HEK293 (cell line): ENCODE data around the gene PCDHGB2.

Source experiments
- BCL11A ChIP-seq: fragments of 450-650 bp; formaldehyde crosslinking; IDR thresholded peaks from 2 replicates; pipeline ENCODE4 v1.5.1; 2016; ENCODE audit warnings: low read depth, missing biosample characterization, missing genetic modification characterization
- CTCF ChIP-seq: fragments of 450-650 bp; formaldehyde crosslinking; IDR thresholded peaks from 2 replicates; pipeline ENCODE4 v1.5.1; 2016; ENCODE audit warnings: missing biosample characterization, missing genetic modification characterization
- EGR2 ChIP-seq: fragments of 450-650 bp; formaldehyde crosslinking; IDR thresholded peaks from 2 replicates; pipeline ENCODE4 v1.5.1; 2016; ENCODE audit warnings: low read depth, missing biosample characterization, missing genetic modification characterization
- MZF1 ChIP-seq: fragments of 450-650 bp; formaldehyde crosslinking; IDR thresholded peaks from 2 replicates; pipeline ENCODE4 v1.5.1; 2017; ENCODE audit warnings: missing biosample characterization, missing genetic modification characterization, borderline replicate concordance
- YY1 ChIP-seq: fragments of 450-650 bp; formaldehyde crosslinking; IDR thresholded peaks from 2 replicates; pipeline ENCODE4 v1.5.1; 2018; ENCODE audit warnings: missing biosample characterization, missing genetic modification characterization
- ZBTB21 ChIP-seq: fragments of 450-650 bp; formaldehyde crosslinking; IDR thresholded peaks from 2 replicates; pipeline ENCODE4 v1.5.1; 2017; ENCODE audit warnings: missing biosample characterization, missing genetic modification characterization
- ZBTB26 ChIP-seq: fragments of 450-650 bp; formaldehyde crosslinking; optimal IDR thresholded peaks from 2 replicates; pipeline ENCODE3; 2016; ENCODE audit warnings: missing biosample characterization, mild to moderate bottlenecking, missing genetic modification characterization
- ZBTB8A ChIP-seq: fragments of 450-650 bp; formaldehyde crosslinking; IDR thresholded peaks from 2 replicates; pipeline ENCODE4 v1.5.1; 2016; ENCODE audit warnings: missing biosample characterization, missing genetic modification characterization
- ZIC2 ChIP-seq: fragments of 450-650 bp; formaldehyde crosslinking; IDR thresholded peaks from 2 replicates; pipeline ENCODE4 v1.5.1; 2016; ENCODE audit warnings: missing biosample characterization, missing genetic modification characterization
- ZNF24 ChIP-seq: fragments of 450-650 bp; formaldehyde crosslinking; IDR thresholded peaks from 2 replicates; pipeline ENCODE4 v1.5.1; 2016; ENCODE audit warnings: missing biosample characterization, missing genetic modification characterization
- ZNF302 ChIP-seq: fragments of 450-650 bp; formaldehyde crosslinking; IDR thresholded peaks from 2 replicates; pipeline ENCODE4 v1.5.1; 2016; ENCODE audit warnings: missing biosample characterization, missing genetic modification characterization, low read depth
- ZNF324 ChIP-seq: fragments of 450-650 bp; formaldehyde crosslinking; IDR thresholded peaks from 2 replicates; pipeline ENCODE4 v1.5.1; 2016; ENCODE audit warnings: missing biosample characterization, missing genetic modification characterization
- ZNF544 ChIP-seq: fragments of 450-650 bp; formaldehyde crosslinking; IDR thresholded peaks from 2 replicates; pipeline ENCODE4 v1.5.0; 2017; ENCODE audit warnings: missing biosample characterization, missing genetic modification characterization
- ZNF549 ChIP-seq: fragments of 450-650 bp; IDR thresholded peaks from 2 replicates; pipeline ENCODE4 v1.5.1; 2018; ENCODE audit warnings: missing biosample characterization, missing genetic modification characterization, mild to moderate bottlenecking, inconsistent platforms, moderate library complexity
- ZNF561 ChIP-seq: fragments of 450-650 bp; IDR thresholded peaks from 2 replicates; pipeline ENCODE4 v1.5.1; 2018; ENCODE audit warnings: missing biosample characterization, missing genetic modification characterization, borderline replicate concordance
- ZNF624 ChIP-seq: fragments of 450-650 bp; formaldehyde crosslinking; IDR thresholded peaks from 2 replicates; pipeline ENCODE4 v1.5.1; 2017; ENCODE audit warnings: missing biosample characterization, missing genetic modification characterization
- ZNF626 ChIP-seq: fragments of 450-650 bp; sonication (Bioruptor Pico); formaldehyde crosslinking; IDR thresholded peaks from 2 replicates; pipeline ENCODE4 v1.5.1; 2018; ENCODE audit warnings: missing biosample characterization, missing genetic modification characterization, inconsistent platforms
- ZNF629 ChIP-seq: fragments of 450-650 bp; formaldehyde crosslinking; IDR thresholded peaks from 2 replicates; pipeline ENCODE4 v1.5.1; 2017; ENCODE audit warnings: missing biosample characterization, missing genetic modification characterization
- ZNF776 ChIP-seq: fragments of 450-650 bp; formaldehyde crosslinking; IDR thresholded peaks from 2 replicates; pipeline ENCODE4 v1.5.0; 2017; ENCODE audit warnings: missing biosample characterization, missing genetic modification characterization, borderline replicate concordance
- ZNF777 ChIP-seq: fragments of 450-650 bp; formaldehyde crosslinking; IDR thresholded peaks from 2 replicates; pipeline ENCODE4 v1.5.1; 2017; ENCODE audit warnings: missing biosample characterization, missing genetic modification characterization, borderline replicate concordance
- ZNF785 ChIP-seq: fragments of 450-650 bp; formaldehyde crosslinking; IDR thresholded peaks from 2 replicates; pipeline ENCODE4 v1.5.1; 2016; ENCODE audit warnings: missing biosample characterization, missing genetic modification characterization
- ZNF830 ChIP-seq: fragments of 450-650 bp; IDR thresholded peaks from 2 replicates; pipeline ENCODE4 v1.5.0; 2018; ENCODE audit warnings: missing biosample characterization, missing genetic modification characterization, low read depth, mild to moderate bottlenecking, moderate library complexity
- TF ChIP-seq, protein P1 (sequence below): fragments of 450-650 bp; formaldehyde crosslinking; IDR thresholded peaks from 2 replicates; pipeline ENCODE4 v1.5.1; 2016; ENCODE audit warnings: missing biosample characterization, missing genetic modification characterization
- TF ChIP-seq, protein P2 (sequence below): fragments of 450-650 bp; formaldehyde crosslinking; IDR thresholded peaks from 2 replicates; pipeline ENCODE4 v1.5.1; 2016; ENCODE audit warnings: missing biosample characterization, missing genetic modification characterization, borderline replicate concordance
- TF ChIP-seq, protein P3 (sequence below): fragments of 450-650 bp; formaldehyde crosslinking; IDR thresholded peaks from 2 replicates; pipeline ENCODE4 v1.5.1; 2016; ENCODE audit warnings: missing biosample characterization, missing genetic modification characterization
- TF ChIP-seq, protein P4 (sequence below): fragments of 450-650 bp; formaldehyde crosslinking; IDR thresholded peaks from 2 replicates; pipeline ENCODE4 v1.5.1; 2016; ENCODE audit warnings: missing biosample characterization, missing genetic modification characterization

The PCDHGB2 gene

GRCh38 chr5:141320225-141321169, 39.3 kb upstream of the PCDHGB2 start, which contains the start of gene TAF7 (continued):
- TF ChIP-seq ZBTB26 (tag by site-specific recombination), result peak; percentile 27
- TF ChIP-seq ZBTB8A (tag by site-specific recombination), result no peak; the same call in 1 of the 2 replicates
- TF ChIP-seq, protein P1, sequence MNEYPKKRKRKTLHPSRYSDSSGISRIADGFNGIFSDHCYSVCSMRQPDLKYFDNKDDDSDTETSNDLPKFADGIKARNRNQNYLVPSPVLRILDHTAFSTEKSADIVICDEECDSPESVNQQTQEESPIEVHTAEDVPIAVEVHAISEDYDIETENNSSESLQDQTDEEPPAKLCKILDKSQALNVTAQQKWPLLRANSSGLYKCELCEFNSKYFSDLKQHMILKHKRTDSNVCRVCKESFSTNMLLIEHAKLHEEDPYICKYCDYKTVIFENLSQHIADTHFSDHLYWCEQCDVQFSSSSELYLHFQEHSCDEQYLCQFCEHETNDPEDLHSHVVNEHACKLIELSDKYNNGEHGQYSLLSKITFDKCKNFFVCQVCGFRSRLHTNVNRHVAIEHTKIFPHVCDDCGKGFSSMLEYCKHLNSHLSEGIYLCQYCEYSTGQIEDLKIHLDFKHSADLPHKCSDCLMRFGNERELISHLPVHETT (tag by site-specific recombination), result 0 out of 2 replicates have a peak, but pooled peaks have one; percentile 38
- no peak for TF ChIP-seq ZNF830 (tag by site-specific recombination)
- no peak for TF ChIP-seq ZNF302 (tag by site-specific recombination)
- TF ChIP-seq ZNF776 (tag by site-specific recombination), result no peak
- peak; percentile 61 for TF ChIP-seq ZNF629 (tag by site-specific recombination)
- no peak; the same call in 1 of the 2 replicates for TF ChIP-seq ZNF24
- peak; percentile 43; the same call in 1 of the 2 replicates for TF ChIP-seq ZNF561 (tag by site-specific recombination)
- TF ChIP-seq YY1, result peak; percentile 91
- TF ChIP-seq MZF1 (tag by site-specific recombination), result no peak
- TF ChIP-seq, protein P2, sequence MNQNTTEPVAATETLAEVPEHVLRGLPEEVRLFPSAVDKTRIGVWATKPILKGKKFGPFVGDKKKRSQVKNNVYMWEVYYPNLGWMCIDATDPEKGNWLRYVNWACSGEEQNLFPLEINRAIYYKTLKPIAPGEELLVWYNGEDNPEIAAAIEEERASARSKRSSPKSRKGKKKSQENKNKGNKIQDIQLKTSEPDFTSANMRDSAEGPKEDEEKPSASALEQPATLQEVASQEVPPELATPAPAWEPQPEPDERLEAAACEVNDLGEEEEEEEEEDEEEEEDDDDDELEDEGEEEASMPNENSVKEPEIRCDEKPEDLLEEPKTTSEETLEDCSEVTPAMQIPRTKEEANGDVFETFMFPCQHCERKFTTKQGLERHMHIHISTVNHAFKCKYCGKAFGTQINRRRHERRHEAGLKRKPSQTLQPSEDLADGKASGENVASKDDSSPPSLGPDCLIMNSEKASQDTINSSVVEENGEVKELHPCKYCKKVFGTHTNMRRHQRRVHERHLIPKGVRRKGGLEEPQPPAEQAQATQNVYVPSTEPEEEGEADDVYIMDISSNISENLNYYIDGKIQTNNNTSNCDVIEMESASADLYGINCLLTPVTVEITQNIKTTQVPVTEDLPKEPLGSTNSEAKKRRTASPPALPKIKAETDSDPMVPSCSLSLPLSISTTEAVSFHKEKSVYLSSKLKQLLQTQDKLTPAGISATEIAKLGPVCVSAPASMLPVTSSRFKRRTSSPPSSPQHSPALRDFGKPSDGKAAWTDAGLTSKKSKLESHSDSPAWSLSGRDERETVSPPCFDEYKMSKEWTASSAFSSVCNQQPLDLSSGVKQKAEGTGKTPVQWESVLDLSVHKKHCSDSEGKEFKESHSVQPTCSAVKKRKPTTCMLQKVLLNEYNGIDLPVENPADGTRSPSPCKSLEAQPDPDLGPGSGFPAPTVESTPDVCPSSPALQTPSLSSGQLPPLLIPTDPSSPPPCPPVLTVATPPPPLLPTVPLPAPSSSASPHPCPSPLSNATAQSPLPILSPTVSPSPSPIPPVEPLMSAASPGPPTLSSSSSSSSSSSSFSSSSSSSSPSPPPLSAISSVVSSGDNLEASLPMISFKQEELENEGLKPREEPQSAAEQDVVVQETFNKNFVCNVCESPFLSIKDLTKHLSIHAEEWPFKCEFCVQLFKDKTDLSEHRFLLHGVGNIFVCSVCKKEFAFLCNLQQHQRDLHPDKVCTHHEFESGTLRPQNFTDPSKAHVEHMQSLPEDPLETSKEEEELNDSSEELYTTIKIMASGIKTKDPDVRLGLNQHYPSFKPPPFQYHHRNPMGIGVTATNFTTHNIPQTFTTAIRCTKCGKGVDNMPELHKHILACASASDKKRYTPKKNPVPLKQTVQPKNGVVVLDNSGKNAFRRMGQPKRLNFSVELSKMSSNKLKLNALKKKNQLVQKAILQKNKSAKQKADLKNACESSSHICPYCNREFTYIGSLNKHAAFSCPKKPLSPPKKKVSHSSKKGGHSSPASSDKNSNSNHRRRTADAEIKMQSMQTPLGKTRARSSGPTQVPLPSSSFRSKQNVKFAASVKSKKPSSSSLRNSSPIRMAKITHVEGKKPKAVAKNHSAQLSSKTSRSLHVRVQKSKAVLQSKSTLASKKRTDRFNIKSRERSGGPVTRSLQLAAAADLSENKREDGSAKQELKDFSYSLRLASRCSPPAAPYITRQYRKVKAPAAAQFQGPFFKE (tag by site-specific recombination), result no peak
- no peak for TF ChIP-seq ZNF549 (tag by site-specific recombination)
- no peak for TF ChIP-seq ZNF785 (tag by site-specific recombination)
- no peak for TF ChIP-seq ZNF544 (tag by site-specific recombination)
- peak; percentile 27; the same call in 1 of the 2 replicates for TF ChIP-seq ZIC2 (tag by site-specific recombination)
- TF ChIP-seq EGR2 (tag by site-specific recombination), result no peak
- TF ChIP-seq, protein P3, sequence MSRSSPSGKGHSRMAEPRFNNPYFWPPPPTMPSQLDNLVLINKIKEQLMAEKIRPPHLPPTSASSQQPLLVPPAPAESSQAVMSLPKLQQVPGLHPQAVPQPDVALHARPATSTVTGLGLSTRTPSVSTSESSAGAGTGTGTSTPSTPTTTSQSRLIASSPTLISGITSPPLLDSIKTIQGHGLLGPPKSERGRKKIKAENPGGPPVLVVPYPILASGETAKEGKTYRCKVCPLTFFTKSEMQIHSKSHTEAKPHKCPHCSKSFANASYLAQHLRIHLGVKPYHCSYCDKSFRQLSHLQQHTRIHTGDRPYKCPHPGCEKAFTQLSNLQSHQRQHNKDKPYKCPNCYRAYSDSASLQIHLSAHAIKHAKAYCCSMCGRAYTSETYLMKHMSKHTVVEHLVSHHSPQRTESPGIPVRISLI (tag by site-specific recombination), result no peak
- no peak for TF ChIP-seq ZNF777
- TF ChIP-seq ZNF626 (tag by site-specific recombination), result no peak; the same call in 1 of the 2 replicates
- TF ChIP-seq ZNF624, result no peak
- peak; percentile 77 for TF ChIP-seq CTCF (tag by site-specific recombination)
- no peak for TF ChIP-seq BCL11A
- TF ChIP-seq ZBTB21 (tag by site-specific recombination), result 0 out of 2 replicates have a peak, but pooled peaks have one; percentile 8
- TF ChIP-seq, protein P4, sequence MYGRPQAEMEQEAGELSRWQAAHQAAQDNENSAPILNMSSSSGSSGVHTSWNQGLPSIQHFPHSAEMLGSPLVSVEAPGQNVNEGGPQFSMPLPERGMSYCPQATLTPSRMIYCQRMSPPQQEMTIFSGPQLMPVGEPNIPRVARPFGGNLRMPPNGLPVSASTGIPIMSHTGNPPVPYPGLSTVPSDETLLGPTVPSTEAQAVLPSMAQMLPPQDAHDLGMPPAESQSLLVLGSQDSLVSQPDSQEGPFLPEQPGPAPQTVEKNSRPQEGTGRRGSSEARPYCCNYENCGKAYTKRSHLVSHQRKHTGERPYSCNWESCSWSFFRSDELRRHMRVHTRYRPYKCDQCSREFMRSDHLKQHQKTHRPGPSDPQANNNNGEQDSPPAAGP (tag by site-specific recombination), result peak; percentile 15; the same call in 1 of the 2 replicates
- peak; percentile 78 for TF ChIP-seq ZNF324 (tag by site-specific recombination)
